GM21367 (cell line): ENCODE measurements around the gene CUBN.

Experiments
- ATAC-seq: cut with Tn5 transposase; IDR thresholded peaks from one replicate; pipeline ENCODE4 v1.9.1; 2021; ENCODE audit not compliant: unreplicated experiment

CUBN gene

DNA sequence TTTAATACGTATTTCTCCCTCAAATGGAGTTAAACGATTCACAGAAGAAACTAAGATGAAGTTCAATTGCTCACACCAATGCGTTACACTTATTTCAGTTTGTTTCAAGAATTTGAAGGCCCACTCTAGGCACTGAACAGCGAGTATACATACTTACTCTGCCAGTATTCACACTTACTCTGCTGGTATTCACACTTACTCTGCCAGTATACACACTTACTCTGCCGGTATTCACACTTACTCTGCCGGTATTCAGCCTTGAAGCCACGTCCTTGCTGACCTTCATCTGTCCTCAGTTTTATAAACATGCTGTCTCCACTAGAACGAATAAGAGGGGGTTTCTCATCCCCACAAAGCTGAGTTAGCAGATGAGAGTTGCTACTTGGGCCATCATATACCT lies 86.0 kb downstream of the CUBN start:
- ATAC-seq, result no peak

DNA sequence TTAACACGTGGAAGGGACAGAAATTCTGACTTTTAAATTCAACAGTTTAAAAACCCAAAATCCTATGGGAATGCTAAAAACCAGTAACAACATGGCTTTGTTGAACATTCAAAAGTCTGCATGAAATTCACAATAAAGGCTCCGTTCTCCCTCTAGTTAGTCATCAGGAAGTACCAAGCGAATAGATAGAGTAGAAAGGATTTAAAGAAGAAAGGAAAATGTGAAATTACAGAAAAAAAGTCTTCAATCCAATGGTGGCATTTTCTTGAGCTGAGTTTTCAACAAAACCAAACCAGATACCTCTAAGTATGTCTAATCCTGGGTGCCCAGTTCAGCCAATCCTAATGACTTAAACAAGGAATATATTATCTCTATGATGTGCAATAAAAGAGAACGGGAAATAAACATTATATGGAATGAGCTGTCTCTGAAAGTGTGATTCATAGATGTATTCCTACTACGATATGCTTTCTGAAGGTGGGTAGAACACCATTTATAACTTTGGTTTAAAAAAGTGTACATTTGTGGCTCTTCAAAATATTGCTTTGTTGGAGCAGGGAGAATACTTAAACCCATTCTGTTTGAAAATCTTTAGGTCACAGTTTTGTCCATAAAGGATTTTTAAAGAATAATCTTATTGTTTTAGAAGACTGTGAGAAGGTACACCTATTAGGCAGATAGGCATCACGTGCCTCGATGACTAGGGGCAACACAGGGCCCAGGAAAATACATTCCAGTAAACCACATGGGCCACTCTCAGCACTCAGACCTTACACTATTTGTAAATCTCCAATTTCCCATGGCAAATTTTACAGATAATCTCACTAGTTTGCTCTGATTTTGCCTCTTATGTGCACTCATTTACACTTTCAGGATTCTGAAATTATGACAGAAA lies 87.7 kb downstream of the CUBN start:
- no peak for ATAC-seq

DNA sequence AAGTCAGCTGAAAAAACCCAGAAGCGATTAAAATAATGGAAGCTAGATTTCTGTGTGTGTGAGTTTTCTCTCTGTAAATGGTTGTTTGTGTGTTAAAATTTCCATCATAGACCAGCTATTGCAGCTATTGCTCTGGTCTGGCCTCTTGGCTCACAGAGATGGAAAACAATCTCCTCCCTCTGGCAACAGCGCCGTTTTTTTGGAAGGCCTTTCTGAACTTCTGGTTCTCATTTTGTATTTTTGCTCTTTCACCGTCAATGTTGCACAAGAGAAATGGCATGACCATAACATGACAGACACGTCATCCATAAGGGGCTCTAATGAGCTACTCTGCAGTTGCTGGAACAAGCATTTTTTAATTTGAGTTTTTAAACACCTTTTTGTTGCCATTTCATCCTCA lies 91.0 kb downstream of the CUBN start:
- no peak for ATAC-seq

DNA sequence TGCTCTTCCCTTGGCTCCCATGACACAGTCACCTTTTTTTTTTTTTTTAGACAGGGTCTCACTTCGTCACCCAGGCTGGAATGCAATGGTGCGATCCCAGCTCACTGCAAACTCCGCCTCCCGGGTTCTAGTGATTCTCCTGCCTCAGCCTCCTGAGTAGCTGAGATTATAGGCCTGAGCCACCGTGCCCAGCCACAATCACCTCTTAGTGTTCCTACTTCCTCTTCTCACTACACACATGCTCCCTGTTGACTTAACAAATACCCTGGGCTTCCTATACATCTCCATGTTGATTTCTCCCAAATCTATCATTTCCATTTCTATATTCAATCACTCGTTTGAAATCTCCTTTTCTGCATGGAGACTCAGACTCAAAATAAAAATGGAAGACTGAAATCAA lies 91.7 kb downstream of the CUBN start:
- no peak for ATAC-seq

DNA sequence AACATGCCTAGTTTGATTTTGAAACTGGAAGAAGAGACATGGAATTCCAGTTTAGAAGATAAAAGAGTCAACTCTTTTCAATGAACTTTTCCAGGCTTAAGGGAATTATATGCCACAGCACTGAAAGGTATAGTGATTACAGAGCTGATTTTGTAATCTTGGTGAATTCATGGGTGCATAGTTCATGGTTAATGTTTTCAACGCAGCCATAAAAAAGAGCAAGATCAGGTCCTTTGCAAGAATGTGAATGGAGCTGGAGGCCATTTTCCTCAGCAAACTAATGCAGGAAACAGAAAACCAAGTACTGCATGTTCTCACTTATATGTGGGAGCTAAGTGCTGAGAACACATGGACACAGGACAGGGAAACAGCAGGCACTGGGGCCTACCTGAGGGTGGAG lies 94.2 kb downstream of the CUBN start:
- ATAC-seq, result no peak

DNA sequence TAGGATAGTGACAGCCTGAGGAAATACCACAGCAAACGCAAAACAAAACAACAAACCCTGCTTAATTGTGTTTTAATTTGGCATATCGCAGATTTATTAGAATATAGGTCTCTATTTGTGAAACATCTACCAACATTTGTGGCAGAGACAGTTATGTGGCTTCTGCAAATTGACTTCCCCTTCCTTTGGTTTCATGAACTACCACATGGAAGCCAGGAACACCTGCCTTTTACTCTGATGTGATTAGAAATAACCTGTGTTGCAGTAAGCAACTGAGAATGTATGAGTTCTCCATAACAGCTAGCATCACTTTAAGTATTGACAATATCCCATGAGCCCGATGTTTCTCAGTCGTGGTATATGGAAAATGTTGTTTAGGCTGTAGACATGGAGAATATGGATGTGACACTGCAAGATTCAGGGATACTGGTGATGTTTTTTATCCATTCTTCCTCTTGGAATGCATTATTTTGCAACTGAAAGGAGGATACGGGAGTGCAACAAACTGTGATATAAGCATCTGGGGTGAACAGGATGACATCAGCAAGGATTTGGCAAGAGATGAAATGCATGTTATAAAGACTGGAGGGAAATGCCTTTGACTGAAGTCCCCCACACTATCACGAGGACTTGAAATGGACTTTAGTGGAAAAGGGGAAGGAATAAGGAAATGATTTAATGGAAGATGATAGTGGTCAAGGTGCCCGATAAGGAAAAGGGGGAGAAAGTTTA lies 95.9 kb downstream of the CUBN start:
- ATAC-seq, result no peak

DNA sequence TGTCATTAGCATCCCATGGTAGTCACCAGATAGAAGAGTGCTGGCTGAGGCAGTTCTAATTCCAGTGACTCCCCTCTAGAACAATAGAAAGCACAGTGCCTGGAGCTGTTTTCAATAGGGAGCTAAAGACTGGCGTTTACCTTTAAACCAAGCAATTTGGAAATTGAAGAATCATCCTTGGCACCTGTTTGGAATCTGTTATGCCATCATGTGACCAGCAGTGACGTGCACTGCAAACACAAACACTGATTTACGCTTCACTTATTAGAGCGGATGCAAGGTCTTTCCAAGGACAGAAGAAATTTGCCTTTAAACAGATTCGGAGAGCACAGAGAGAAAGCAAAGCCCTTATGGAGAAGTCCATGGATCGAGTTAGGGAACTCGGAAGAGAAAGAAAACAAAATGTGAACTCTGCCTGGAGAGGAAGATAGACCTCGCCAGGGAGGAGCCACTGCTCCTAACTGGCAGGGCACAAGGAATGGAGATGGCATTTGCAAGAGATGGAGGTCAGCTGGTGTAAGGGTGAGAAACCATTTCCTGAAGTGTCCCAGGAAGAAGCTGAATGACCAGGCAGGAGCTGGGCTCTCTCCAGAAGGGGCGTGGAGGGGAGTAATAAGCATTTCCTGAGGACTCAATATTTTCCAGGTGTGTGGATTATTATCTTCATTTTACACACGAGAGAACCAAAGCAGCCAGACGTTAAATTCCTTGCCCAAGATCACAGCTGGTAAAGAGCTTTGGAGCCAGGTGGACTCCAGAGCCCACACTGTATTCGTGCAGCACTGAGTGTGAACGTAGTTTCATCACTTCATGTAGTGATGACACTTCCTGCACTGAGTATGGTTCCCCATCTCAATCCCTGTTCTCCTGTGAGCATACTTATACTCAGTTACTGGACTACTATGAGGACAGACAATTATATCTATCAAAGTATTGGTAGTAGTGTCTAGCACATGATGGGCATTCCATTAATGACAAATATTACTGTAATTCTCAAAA lies 97.7 kb downstream of the CUBN start:
- ATAC-seq, result no peak

DNA sequence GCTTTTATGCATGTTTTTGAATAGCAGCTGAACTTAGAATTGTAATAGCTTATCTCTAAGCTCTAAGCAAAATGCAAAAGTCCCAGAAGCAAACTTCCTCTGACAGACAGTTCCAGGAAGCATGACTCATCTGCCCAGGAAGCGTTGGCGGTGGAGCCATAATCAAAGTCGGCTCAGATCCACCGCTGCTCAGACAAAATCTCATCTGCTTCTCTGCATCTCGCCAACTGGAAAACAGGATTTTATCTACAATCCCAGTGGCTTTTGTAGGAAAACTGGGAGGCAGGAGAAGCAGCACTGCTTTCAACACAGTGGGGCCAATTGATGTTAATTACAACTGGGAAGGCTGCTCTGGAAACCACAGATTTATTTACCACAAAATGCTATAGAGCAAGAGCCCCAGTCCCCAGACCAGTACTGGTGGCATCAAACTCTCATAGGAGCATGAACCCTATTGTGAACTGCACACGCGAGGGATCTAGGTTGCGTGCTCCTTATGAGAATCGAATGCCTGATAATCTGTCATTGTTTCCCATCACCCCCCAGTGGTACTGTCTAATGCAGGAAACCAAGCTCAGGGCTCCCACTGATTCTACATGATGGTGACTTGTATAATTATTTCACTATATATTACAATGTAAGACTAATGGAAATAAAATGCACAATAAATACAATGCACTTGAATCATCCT lies 99.9 kb downstream of the CUBN start:
- peak; percentile 30 for ATAC-seq

DNA sequence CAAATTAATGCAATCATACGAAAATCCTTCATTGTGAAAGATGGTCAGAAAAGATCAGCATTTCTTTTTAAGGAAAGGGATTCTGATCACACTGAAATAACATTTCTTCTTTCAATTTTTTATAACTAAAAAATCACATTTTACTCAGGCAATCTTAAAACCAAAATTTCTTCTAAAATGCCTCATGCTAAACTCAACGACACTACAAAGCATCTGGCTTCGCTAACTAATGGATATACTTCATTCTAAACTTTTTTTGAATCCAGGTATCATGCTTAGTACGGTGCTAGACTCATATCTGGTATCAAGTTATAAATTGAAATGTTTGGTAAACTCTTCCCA lies 100.4 kb downstream of the CUBN start:
- no peak for ATAC-seq

DNA sequence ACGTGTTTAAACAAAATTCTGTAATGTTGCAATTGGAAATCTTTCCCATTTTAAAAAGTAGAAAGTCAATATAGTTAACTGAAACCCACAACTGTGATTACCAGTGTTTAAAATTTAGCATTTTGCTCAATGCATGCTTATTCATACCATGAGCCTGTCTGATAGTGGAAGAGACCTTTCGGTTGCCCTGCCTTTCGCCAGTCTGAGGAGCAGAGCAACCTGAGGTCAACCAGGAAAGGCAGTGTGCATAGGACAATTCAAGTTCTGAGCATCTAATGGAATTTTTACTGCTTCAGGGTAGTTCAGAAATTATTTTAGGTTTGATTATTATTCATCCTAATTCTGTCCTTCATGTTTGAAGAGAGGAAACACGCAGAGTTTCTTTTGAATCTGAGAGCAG lies 100.8 kb downstream of the CUBN start:
- no peak for ATAC-seq

DNA sequence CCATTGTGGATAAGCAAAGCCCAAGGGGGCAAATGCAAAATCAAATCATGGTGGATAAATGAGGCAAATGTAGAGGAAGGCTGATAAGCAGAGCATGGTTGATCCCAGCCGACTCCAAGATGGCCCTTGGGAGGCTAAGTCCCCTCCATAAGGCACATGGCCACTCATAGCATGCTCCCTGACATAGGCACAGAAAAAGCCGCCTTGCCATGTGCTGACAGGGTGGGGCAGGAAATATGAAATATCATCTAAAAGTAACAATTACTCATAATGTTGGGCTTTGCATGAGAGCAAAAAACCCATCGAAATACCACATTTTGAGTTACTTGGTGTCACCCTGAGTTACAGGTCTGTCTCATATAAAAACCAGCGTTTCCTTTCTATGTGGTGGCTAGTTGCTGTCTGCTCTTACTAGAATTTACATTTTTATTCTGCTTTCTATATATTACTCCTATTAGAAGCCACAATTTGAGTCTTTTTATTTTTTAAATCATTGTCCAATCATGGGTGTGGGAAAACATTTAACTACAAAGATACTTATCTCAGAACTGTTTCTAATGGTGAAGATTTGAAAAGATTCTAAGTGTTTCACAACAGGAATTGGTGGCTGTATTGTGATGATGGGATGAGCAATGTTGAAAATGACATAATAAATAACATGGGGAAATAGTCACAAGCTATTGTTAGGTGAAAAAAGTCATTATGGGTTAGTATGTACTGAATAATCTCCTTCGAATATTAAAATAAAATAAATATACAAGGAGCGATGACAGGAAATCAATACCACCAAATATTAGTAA lies 102.7 kb downstream of the CUBN start:
- peak; percentile 35 for ATAC-seq

DNA sequence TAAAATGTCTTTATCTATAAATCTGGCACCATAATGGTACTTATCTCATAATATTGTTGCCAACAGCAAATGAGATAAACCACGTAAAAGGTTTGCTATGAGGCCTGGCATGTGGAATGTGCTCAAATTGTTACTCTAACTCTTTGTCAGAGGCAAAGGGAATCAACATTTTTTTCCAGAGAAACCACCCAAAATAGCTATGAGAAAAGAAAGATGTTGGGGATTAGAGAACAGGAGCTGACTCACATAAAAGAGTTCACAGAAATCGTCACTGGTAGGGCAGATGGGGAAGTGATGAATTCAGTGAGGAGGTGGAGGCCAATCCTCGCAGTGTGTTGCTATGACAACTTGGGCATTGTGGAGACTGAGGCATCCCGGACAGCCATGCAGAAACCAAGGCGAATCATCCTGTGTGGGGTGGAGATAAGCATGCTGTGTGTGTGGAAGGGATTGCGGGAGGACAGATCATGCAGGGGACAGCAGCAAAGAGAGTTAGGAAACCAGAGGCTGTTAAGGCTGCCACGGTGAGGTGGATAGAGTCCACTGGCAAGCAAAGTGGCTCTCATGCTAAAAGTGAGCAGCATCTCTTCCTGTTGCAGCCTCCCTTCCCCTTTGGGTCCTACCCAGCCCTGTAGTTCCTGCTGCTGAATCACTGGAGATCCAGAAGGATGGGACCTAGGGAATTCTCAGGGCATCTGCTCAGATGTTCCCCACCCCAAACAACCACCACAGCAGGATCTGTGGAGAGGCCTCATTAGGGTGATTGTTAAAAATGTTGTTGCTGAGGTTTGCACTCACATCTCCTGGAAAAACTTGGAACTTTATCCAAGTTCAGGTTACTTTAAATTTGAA lies 103.9 kb downstream of the CUBN start:
- ATAC-seq, result no peak

DNA sequence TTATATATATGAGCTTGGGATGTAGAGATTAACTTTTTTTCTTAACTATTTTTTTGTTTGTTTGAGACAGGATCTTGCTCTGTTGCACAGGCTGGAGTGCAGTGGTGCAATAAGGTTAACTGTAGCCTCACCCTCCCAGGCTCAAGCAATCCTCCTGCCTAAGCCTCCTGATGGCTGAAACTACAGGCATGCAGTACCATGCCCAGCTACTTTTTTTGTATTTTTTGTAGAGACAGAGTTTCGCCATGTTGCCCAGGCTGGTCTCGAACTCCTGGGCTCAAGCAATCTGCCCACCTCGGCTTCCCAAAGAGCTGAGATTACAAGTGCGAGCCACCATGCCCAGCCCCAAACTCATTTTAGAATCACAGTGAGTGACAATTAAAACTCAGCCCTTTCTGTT lies 105.2 kb downstream of the CUBN start:
- no peak for ATAC-seq

DNA sequence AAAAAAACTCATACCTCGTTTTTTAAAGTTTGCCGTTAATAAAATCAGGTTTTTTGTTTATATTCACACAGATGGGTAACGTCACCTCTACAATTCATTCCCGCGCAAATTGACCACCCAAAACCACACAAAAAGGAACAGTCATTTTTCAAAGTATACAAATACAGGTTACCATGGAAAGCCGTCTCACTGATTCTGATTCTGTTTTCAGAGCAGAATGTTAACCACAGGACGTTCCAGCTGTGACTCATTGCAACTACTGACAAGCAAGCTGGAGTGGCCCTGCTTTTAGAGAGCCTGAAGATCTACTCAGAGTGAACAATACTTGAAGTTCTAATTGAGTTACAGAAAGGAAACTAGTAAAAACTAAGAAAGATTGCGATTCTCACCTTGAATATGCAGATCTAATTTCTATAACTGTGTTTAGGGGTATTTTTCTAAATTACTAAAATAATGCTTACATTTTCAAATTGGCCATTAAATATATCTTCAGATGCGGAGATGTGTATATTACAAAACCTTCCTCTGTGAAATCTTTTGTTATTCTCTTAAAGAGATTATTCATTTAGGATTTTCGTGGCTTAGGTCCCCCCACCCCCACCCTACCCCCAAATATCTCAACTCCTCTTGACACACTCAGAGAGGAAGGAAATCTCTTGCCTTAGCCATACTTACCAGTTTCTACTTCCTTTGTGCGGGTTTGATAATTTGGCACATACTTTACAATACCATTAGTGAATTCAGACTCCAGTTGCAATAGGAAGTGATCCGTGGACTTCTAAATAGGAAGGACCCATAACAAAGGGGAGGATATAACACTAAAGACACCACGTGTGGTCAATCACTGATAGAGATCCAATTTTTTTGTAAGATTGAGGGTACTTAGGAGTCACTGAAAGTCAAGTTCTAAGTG lies 106.0 kb downstream of the CUBN start:
- peak; percentile 96 for ATAC-seq

DNA sequence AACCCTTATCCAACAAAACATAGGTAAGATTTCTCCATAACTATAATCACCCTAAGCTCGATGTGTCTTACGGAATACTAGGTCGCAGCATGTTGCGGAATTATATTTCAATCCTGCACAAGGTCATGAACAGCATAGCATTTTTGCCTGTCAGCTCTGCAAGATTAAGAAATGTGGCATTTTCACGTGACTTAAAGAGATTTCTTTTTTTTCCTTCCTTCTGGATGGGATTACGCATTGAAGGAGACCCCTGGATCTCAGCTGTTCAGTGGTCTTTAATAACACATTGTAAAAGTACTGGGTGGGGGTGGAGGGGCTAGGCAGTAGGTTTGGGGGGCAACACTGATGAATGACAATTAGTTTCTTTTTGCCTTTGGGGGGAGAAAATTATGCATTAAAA lies 106.7 kb downstream of the CUBN start:
- no peak for ATAC-seq

DNA sequence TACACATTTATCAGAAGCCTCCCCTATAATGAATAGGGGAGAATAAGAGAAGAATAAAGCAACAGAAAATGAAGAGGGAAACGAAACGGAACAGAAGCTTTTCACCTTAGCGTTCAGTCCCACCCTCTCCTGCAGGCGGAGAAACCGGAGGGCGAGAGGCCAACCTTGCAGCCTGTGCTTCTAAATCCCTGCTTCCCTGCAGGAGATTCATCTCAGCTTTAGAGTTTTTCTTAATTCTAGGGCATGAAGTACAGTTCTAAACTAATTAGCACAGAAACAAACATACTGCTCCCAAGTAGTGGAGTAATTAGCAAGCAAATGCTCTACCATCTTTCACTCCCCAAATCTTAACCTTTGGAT lies 107.2 kb downstream of the CUBN start:
- ATAC-seq, result no peak

DNA sequence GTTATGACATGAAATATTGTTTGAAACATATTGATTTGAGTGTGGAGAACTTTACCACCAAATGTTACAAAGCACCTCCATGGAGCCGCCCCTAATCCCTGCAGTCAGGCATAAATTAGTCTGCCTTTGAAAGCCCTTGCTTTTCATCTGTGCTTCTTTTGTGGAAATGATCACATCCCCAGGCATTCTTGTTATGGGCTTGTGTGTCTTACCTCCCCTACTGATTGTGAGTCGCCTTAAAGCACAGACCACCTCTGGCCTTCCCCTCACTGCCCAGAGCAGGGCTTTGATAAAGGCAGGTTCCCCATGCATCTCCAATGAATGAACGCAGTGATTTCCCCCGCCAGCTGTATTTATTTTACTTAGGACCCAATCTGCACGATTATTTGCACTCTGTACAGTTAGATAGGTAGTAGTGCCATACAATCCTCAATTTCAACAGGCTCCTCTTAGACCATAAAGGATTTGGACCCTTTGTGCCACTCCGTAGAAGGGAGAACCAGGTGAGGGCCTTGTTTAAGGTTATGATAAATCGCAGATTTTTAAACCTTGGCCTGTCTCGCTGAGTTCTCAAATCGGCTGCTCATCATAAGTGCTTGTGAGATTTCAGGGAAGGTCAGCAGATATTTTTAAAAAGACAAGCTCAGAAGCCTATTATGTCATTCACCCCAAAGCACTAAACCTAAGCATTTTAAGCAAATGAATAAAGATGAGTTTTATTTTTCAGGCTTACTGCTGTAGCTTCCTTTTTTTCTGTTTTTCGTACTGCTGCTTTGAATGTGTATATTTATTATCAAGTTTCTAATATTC lies 107.8 kb downstream of the CUBN start:
- no peak for ATAC-seq
